NCI-H2171 treated with DMSO at 0.1 percent for 48 hours (cell line): ENCODE data around the gene DIDO1.

Experiments used
- DNase-seq: peaks from one replicate; lab custom pipeline; 2025; lab: John Stamatoyannopoulos, UW

Gene DIDO1

GRCh38 chr20:62926229-62927127 is at the start of gene DIDO1:
DIDO1 (minus strand) TSS chr20:62926505.
- DNase-seq = peak; percentile 91

- DNase-seq = no peak
These were observed 49.0 kb upstream of the DIDO1 start for GRCh38 chr20:62975251-62975760.

GRCh38 chr20:62972845-62973745 is 46.8 kb upstream of the DIDO1 start:
- no peak for DNase-seq

DNA sequence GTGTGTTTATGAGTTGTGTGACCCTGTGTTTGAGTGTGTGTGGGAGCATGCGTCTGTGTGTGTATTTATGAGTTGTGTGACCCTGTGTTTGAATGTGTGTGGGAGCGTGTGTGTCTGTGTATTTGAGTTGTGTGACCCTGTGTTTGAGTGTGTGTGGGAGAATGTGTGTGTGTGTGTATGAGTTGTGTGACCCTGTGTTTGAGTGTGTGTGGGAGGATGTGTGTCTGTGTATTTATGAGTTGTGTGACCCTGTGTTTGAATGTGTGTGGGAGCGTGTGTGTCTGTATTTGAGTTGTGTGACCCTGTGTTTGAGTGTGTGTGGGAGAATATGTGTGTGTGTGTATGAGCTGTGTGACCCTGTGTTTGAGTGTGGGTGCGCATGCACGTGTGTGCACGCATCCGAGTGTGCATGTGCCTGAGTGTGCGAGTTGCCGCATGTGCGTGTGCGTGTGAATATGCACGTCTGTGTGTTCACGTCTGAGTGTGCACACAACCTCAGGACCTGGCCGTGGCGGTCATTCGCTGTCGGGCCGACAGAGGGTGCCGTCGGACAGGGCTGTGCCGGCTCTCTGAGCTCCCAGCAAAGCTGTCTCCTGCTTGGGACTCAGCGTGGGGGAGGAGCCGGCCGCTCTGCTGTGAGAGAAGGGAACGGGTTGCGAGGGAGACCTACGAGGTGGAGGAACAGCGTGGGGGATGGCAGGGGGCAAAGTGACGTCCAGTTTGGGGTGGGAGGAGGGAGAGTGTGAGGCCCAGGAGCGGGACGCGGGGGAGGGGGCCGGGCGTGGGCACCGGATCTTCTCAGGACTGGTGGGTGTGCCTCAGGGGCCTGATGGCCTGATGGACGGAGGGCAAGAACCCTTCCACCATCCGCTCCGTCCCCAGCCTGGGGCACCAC is 45.9 kb upstream of the DIDO1 start:
- peak; percentile 75 for DNase-seq

DNA sequence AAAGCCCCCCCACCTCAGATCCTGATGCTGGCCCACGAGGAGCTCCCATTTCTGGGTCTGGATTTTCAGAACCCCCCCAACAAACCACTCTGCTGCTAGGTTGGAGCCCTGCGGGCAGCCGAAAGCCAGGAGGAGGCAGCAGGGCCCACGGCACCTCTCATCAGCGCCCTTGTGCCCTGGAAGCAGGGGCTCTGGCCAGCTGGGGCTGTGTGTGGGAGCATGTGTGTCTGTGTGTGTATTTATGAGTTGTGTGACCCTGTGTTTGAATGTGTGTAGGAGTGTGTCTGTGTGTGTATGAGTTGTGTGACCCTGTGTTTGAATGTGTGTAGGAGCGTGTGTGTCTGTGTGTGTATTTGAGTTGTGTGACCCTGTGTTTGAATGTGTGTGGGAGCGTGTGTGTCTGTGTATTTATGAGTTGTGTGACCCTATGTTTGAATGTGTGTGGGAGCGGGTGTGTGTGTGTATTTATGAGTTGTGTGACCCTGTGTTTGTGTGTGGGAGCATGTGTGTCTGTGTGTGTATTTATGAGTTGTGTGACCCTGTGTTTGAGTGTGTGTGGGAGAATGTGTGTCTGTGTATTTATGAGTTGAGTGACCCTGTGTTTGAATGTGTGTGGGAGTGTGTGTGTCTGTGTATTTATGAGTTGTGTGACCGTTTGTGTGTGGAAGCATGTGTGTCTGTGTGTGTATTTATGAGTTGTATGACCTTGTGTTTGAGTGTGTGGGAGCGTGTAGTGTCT is 45.1 kb upstream of the DIDO1 start:
- no peak for DNase-seq

DNA sequence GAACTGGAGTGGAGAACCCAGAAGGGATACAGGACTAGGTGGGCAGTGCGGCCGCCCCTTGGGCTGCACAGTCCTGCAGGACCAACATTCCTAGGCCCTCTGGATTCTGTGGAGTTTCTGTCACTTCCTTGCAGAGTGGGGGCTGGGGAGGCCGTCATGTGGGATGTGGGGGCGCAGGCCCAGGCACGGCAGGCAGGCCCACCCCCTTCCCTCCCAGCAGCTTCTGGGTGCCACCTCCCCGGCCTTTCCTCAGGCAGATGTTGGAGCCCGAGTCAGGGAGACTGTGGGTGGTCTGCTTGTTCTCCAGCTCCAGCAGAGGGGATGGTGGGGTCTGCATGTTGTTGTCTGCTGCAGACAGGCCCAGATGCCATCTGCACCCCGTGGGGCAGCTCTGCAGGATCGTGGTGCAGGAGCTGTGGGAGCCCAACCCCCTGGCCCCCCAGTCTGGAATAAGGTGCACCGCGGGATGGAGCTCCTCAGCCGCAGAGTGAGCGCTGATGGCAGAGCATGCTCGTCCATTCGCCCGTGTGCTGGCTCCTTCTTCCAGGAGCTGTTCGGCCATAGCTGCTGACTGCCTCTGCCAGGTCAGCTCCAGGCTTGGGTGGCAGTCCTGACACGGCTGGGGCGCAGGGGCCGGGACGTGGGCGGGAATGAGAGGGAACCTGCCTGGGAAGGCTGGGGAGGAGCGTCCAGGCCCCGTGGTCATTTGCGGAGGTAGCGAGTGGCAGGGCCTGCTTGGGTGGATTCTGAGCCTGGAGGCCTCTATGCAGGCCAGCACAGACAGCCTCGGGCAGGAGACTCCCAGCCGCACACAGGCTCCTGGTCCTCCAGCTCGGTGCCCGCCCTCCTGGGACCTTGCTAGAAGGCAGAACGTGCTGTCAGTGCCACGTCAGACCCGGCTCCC is 44.3 kb upstream of the DIDO1 start:
- DNase-seq = no peak

DNA sequence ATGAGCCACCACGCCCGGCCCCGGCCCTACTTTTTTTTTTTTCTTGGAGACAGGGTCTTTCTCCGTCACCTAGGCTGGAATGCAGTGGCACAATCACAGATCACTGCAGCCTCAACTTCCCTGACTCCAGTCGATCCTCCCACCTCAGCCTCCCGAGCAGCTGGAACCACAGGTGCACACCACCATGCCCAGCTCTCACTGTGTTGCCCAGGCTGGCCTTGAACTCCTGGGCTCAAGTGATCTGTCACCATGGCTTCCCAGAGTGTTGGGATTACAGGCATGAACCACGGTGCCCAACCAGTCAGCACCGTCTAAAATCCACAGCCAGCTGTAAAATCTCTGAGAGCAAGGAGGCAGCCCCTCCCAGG is 43.6 kb upstream of the DIDO1 start:
- no peak for DNase-seq

- DNase-seq = no peak
These were observed 43.0 kb upstream of the DIDO1 start for GRCh38 chr20:62969179-62969760.

- no peak for DNase-seq
These were observed 42.3 kb upstream of the DIDO1 start for GRCh38 chr20:62968378-62969178.

DNA sequence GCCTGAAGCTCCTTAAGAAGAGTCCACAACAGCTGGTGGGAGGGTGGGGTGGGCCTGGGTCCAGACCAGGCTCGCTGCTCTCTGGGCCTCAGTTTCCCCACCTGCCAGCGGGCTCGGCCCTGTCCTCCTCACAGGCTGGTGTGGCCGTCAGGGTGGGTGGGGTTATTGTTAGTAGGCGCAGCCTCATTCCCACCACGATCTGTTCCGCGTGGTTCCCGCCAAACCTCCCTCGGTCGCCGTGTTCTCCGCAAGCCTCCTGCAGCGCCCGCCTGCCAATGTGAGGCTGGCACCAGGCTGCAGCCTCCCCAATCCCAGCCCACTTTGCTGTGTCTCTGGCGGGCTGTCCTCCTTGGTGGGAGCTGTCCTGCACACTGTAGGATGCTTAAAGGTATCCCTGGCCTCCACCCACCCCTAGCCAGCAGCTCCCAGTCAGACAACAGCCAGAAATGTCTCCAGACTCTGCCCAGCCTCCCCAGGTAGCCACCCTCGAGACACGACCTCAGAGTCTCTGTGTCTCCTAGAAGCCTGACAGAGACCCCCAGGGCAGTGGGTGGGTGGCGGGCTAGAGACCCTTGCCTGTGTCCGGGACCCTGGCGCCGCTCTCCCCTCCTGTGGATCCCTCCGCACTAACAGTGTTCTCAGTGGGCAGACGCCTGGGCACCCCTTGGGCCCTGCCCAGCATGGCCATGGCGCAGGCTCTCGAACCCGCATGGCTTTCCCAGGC is 41.5 kb upstream of the DIDO1 start:
- DNase-seq = no peak

GRCh38 chr20:62967149-62967501 is 40.8 kb upstream of the DIDO1 start:
- DNase-seq = no peak

DNA sequence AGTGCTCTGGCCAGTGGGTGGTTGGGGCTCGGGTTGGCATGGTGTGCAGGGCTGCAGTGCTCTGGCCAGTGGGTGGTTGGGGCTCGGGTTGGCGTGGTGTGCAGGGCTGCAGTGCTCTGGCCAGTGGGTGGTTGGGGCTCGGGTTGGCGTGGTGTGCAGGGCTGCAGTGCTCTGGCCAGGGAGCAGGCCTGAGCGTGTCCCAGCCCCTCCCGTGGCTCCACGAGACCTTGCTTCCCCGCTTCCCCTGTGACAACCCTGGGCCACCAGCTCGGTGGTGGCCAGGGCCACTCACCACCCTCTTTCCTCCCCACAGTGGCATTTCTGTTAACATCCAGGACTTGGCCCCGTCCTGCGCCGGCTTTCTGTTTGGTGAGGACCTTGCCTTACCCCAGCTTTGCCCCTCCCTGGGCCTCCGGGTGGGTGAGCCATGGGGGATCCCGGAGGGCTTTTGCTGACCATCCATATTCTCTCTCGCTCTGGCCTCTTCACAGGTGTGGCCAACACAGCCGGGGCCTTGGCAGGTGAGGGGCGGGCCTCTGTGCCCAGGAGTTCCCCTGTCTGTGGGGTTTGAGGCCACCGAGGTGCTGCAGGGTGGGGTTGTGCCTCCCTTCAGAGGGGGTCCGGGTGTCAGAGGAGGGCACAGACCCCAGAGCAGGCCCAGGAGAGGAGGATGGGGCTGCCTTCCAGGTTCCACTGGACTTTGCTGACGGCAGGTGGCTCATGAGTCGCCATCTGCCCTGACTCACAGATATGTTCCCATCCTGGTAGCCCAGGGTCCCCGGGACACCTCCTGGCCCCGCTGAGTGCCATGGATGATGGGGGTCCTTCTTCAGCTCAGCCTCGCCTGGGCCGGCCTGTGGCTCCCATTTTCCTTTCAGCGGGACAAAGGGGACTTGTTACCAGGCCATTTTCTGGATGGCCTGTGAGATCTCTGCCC is 40.2 kb upstream of the DIDO1 start:
- no peak for DNase-seq

GRCh38 chr20:62965363-62965771 is 39.1 kb upstream of the DIDO1 start:
- no peak for DNase-seq

- no peak for DNase-seq
These were observed 38.4 kb upstream of the DIDO1 start for GRCh38 chr20:62964700-62965099.

GRCh38 chr20:62963614-62964397 is 37.5 kb upstream of the DIDO1 start:
- DNase-seq = no peak
